GM19372 (cell line): Measurements from ENCODE around the gene ACAP1.

Experiments
- ATAC-seq: cut with Tn5 transposase; IDR thresholded peaks from one replicate; pipeline ENCODE4 v1.9.1; 2021; ENCODE audit warnings: mild to moderate bottlenecking, low read depth, moderate library complexity; ENCODE audit not compliant: unreplicated experiment

ACAP1 gene

GRCh38 chr17:7336240-7337175, at the start of gene ACAP1:
Gene ACAP1, plus strand, starts transcription at chr17:7336529. Its CDS starts 206 bp downstream, at chr17:7336735.
- no peak for ATAC-seq

GRCh38 chr17:7289256-7290032, 46.9 kb upstream of the ACAP1 start:
- ATAC-seq, result no peak

GRCh38 chr17:7290166-7290565, 46.2 kb upstream of the ACAP1 start:
- no peak for ATAC-seq

GRCh38 chr17:7290685-7291084, 45.6 kb upstream of the ACAP1 start:
- no peak for ATAC-seq

GRCh38 chr17:7292194-7292593, 44.1 kb upstream of the ACAP1 start:
- no peak for ATAC-seq

GRCh38 chr17:7292729-7293128, 43.6 kb upstream of the ACAP1 start:
- ATAC-seq, result no peak

- ATAC-seq, result no peak
Measured at GRCh38 chr17:7293159-7293558, 43.2 kb upstream of the ACAP1 start.

GRCh38 chr17:7293816-7294613, 42.3 kb upstream of the ACAP1 start:
- no peak for ATAC-seq

GRCh38 chr17:7294614-7295153, 41.6 kb upstream of the ACAP1 start, which contains the start of gene YBX2:
Gene YBX2, minus strand, starts transcription at chr17:7294639. Its CDS starts 139 bp downstream, at chr17:7294500.
- no peak for ATAC-seq

- no peak for ATAC-seq
Measured at GRCh38 chr17:7295230-7296180, 40.8 kb upstream of the ACAP1 start.

GRCh38 chr17:7296189-7296861, 40.0 kb upstream of the ACAP1 start:
- ATAC-seq, result no peak

- no peak for ATAC-seq
Measured at GRCh38 chr17:7304179-7304578, 32.1 kb upstream of the ACAP1 start.

- ATAC-seq, result peak; percentile 64
Measured at GRCh38 chr17:7306911-7307685, 29.2 kb upstream of the ACAP1 start, which contains the start of gene EIF5A. Gene EIF5A, plus strand, starts transcription at chr17:7307628. Its CDS starts 2,008 bp downstream, at chr17:7309636.

GRCh38 chr17:7307686-7308624, 28.4 kb upstream of the ACAP1 start:
- no peak for ATAC-seq

GRCh38 chr17:7308625-7309433, 27.5 kb upstream of the ACAP1 start:
- no peak for ATAC-seq

- no peak for ATAC-seq
Measured at GRCh38 chr17:7309628-7310027, 26.7 kb upstream of the ACAP1 start.
